ENCODE results near the gene PCNP.
"Not testable (repeated sequence)": the region's sequence is repeated elsewhere in the genome, so short reads cannot be mapped to it uniquely, and the experiment has no call there.

Gene PCNP

GRCh38 chr3:101629219-101629618 is 55.2 kb downstream of the PCNP start:
- H3K4ac ChIP-seq (ENCODE audit: low read depth in 1 of 2, low read length in 2 of 2) = no peak overlapping the region
- H3K27ac ChIP-seq (ENCODE audit: low read length, poor library complexity, severe bottlenecking) = no peak overlapping the region
- H2BK120ac ChIP-seq (ENCODE audit: low read depth, low read length) = no peak overlapping the region
- no peak overlapping the region for H3K9ac ChIP-seq (ENCODE audit: low read length)
- H2BK15ac ChIP-seq (ENCODE audit: low read depth, poor library complexity, severe bottlenecking) = no peak overlapping the region
- H3K4me3 ChIP-seq (ENCODE audit: insufficient read depth in 1 of 2, low read depth in 1 of 2, low read length in 2 of 2) = no peak overlapping the region
- H3K27me3 ChIP-seq (ENCODE audit: control insufficient read depth in 1 of 2, insufficient read depth in 1 of 2, low read length in 2 of 2) = peaks cover 0 to 1% of the 10 kb centered on the region in 2 experiments
- no peak overlapping the region for H4K91ac ChIP-seq (ENCODE audit: low read length)
- H2AFZ ChIP-seq (ENCODE audit: low read depth, low read length) = no peak overlapping the region
- no peak overlapping the region for H3K18ac ChIP-seq (ENCODE audit: low read depth in 1 of 2, low read length in 2 of 2)
- no peak overlapping the region for H3K23ac ChIP-seq (ENCODE audit: low read length in 2 of 2)
- no peak overlapping the region for H4K8ac ChIP-seq (ENCODE audit: low read length)
- H3K9me3 ChIP-seq (ENCODE audit: control insufficient read depth, low read length) = no peaks in the 10 kb centered on the region
- no peak overlapping the region for H3K14ac ChIP-seq (ENCODE audit: low read length in 2 of 2)
- H2AK5ac ChIP-seq (ENCODE audit: low read length, severe bottlenecking) = no peak overlapping the region
- H3K79me1 ChIP-seq (replicated peaks; ENCODE audit: low read length, poor library complexity, severe bottlenecking) = no peaks in the 10 kb centered on the region
- no peak overlapping the region for H2BK12ac ChIP-seq (ENCODE audit: low read length in 2 of 2)
- H3K4me2 ChIP-seq (ENCODE audit: low read length, poor library complexity, severe bottlenecking) = no peak overlapping the region
- H2BK5ac ChIP-seq (ENCODE audit: low read depth, low read length, poor library complexity, severe bottlenecking) = no peak overlapping the region
- H3K36me3 ChIP-seq (ENCODE audit: control insufficient read depth in 1 of 2, insufficient read depth in 2 of 2, low read depth in 1 of 2, low read length in 2 of 2) = no peaks in the 10 kb centered on the region
- no peaks in the 10 kb centered on the region for H3K4me1 ChIP-seq (ENCODE audit: control insufficient read depth, insufficient read depth, low read depth, low read length)
- no peak for DNase-seq

GRCh38 chr3:101631098-101631796 is 57.3 kb downstream of the PCNP start:
- peaks cover 2% of the 10 kb centered on the region for H3K4me1 ChIP-seq (ENCODE audit: control insufficient read depth, insufficient read depth, low read depth, low read length)
- H3K14ac ChIP-seq (ENCODE audit: low read length in 2 of 2) = no peak overlapping the region
- no peak overlapping the region for H3K23ac ChIP-seq (ENCODE audit: low read length in 2 of 2)
- no peaks in the 10 kb centered on the region for H3K9me3 ChIP-seq (ENCODE audit: control insufficient read depth, low read length)
- no peak for DNase-seq
- H4K8ac ChIP-seq (ENCODE audit: low read length) = no peak overlapping the region
- H3K4ac ChIP-seq (ENCODE audit: low read depth in 1 of 2, low read length in 2 of 2) = no peak overlapping the region
- H2BK5ac ChIP-seq (ENCODE audit: low read depth, low read length, poor library complexity, severe bottlenecking) = no peak overlapping the region
- H2BK120ac ChIP-seq (ENCODE audit: low read depth, low read length) = no peak overlapping the region
- no peak overlapping the region for H2AK5ac ChIP-seq (ENCODE audit: low read length, severe bottlenecking)
- H2BK12ac ChIP-seq (ENCODE audit: low read length in 2 of 2) = no peak overlapping the region
- no peak overlapping the region for H3K18ac ChIP-seq (ENCODE audit: low read depth in 1 of 2, low read length in 2 of 2)
- no peak overlapping the region for H3K4me2 ChIP-seq (ENCODE audit: low read length, poor library complexity, severe bottlenecking)
- no peak overlapping the region for H4K91ac ChIP-seq (ENCODE audit: low read length)
- no CpG with 5 or more reads among the region's 1 CpG for WGBS
- no peak overlapping the region for H3K27ac ChIP-seq (ENCODE audit: low read length, poor library complexity, severe bottlenecking)
- H3K36me3 ChIP-seq (ENCODE audit: control insufficient read depth in 1 of 2, insufficient read depth in 2 of 2, low read depth in 1 of 2, low read length in 2 of 2) = no peaks in the 10 kb centered on the region
- H2AFZ ChIP-seq (ENCODE audit: low read depth, low read length) = no peak overlapping the region
- no peaks in the 10 kb centered on the region for H3K79me1 ChIP-seq (replicated peaks; ENCODE audit: low read length, poor library complexity, severe bottlenecking)
- no peak overlapping the region for H3K9ac ChIP-seq (ENCODE audit: low read length)
- no peak overlapping the region for H3K4me3 ChIP-seq (ENCODE audit: insufficient read depth in 1 of 2, low read depth in 1 of 2, low read length in 2 of 2)
- H2BK15ac ChIP-seq (ENCODE audit: low read depth, poor library complexity, severe bottlenecking) = no peak overlapping the region
- H3K27me3 ChIP-seq (ENCODE audit: control insufficient read depth in 1 of 2, insufficient read depth in 1 of 2, low read length in 2 of 2) = peaks cover 0 to 9% of the 10 kb centered on the region in 2 experiments

- H3K79me1 ChIP-seq (replicated peaks; ENCODE audit: low read length, poor library complexity, severe bottlenecking); H3K14ac ChIP-seq (ENCODE audit: low read length in 2 of 2); H3K27me3 ChIP-seq (ENCODE audit: control insufficient read depth in 1 of 2, insufficient read depth in 1 of 2, low read length in 2 of 2); H2BK120ac ChIP-seq (ENCODE audit: low read depth, low read length); H2BK12ac ChIP-seq (ENCODE audit: low read length in 2 of 2); H3K36me3 ChIP-seq (ENCODE audit: control insufficient read depth in 1 of 2, insufficient read depth in 2 of 2, low read depth in 1 of 2, low read length in 2 of 2); H3K4me1 ChIP-seq (ENCODE audit: control insufficient read depth, insufficient read depth, low read depth, low read length); DNase-seq; H3K27ac ChIP-seq (ENCODE audit: low read length, poor library complexity, severe bottlenecking); H2AFZ ChIP-seq (ENCODE audit: low read depth, low read length); H3K4me3 ChIP-seq (ENCODE audit: insufficient read depth in 1 of 2, low read depth in 1 of 2, low read length in 2 of 2); H4K8ac ChIP-seq (ENCODE audit: low read length); H2AK5ac ChIP-seq (ENCODE audit: low read length, severe bottlenecking); H3K23ac ChIP-seq (ENCODE audit: low read length in 2 of 2); H2BK5ac ChIP-seq (ENCODE audit: low read depth, low read length, poor library complexity, severe bottlenecking); H4K91ac ChIP-seq (ENCODE audit: low read length); H3K18ac ChIP-seq (ENCODE audit: low read depth in 1 of 2, low read length in 2 of 2); H3K9ac ChIP-seq (ENCODE audit: low read length); H3K4ac ChIP-seq (ENCODE audit: low read depth in 1 of 2, low read length in 2 of 2); H2BK15ac ChIP-seq (ENCODE audit: low read depth, poor library complexity, severe bottlenecking); H3K4me2 ChIP-seq (ENCODE audit: low read length, poor library complexity, severe bottlenecking); H3K9me3 ChIP-seq (ENCODE audit: control insufficient read depth, low read length): not testable (repeated sequence)
- 95% methylated on average over 8 of the region's 8 CpGs for WGBS
Observed at GRCh38 chr3:101631959-101632358, 58.0 kb downstream of the PCNP start.

DNA sequence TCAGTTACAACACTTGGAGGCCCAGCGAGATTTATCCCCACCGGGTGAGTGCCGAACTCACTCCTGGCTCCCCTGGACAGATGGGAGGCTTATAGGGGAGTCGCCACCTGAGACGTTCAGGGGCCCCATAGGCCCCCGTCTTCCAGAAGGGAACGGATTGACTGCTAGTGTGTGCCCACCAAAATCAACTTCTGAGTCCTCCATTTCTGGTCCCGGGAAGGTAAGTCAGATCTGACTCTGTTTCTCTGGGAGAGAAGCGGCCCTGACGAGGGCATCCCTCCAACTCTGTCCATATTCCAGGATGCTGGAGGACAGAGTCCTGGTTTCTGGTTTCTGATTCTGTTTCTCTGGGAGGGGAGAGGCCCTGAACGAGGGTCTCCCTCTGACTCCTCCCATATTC is 58.6 kb downstream of the PCNP start:
- no peak overlapping the region for H3K9ac ChIP-seq (ENCODE audit: low read length)
- H3K4ac ChIP-seq (ENCODE audit: low read depth in 1 of 2, low read length in 2 of 2) = no peak overlapping the region
- H3K36me3 ChIP-seq (ENCODE audit: control insufficient read depth in 1 of 2, insufficient read depth in 2 of 2, low read depth in 1 of 2, low read length in 2 of 2) = no peaks in the 10 kb centered on the region
- H3K18ac ChIP-seq (ENCODE audit: low read depth in 1 of 2, low read length in 2 of 2) = no peak overlapping the region
- H3K9me3 ChIP-seq (ENCODE audit: control insufficient read depth, low read length) = no peaks in the 10 kb centered on the region
- H2BK5ac ChIP-seq (ENCODE audit: low read depth, low read length, poor library complexity, severe bottlenecking) = no peak overlapping the region
- no peak overlapping the region for H2BK120ac ChIP-seq (ENCODE audit: low read depth, low read length)
- no peak overlapping the region for H3K4me2 ChIP-seq (ENCODE audit: low read length, poor library complexity, severe bottlenecking)
- 82% methylated on average over 8 of the region's 11 CpGs for WGBS
- no peak overlapping the region for H2AFZ ChIP-seq (ENCODE audit: low read depth, low read length)
- H2BK12ac ChIP-seq (ENCODE audit: low read length in 2 of 2) = no peak overlapping the region
- peaks cover 0 to 9% of the 10 kb centered on the region in 2 experiments for H3K27me3 ChIP-seq (ENCODE audit: control insufficient read depth in 1 of 2, insufficient read depth in 1 of 2, low read length in 2 of 2)
- no peak overlapping the region for H3K23ac ChIP-seq (ENCODE audit: low read length in 2 of 2)
- H3K14ac ChIP-seq (ENCODE audit: low read length in 2 of 2) = no peak overlapping the region
- DNase-seq = no peak
- no peak overlapping the region for H3K27ac ChIP-seq (ENCODE audit: low read length, poor library complexity, severe bottlenecking)
- H3K4me1 ChIP-seq (ENCODE audit: control insufficient read depth, insufficient read depth, low read depth, low read length) = peaks cover 2% of the 10 kb centered on the region
- H4K91ac ChIP-seq (ENCODE audit: low read length) = no peak overlapping the region
- H2AK5ac ChIP-seq (ENCODE audit: low read length, severe bottlenecking) = no peak overlapping the region
- no peak overlapping the region for H2BK15ac ChIP-seq (ENCODE audit: low read depth, poor library complexity, severe bottlenecking)
- no peak overlapping the region for H3K4me3 ChIP-seq (ENCODE audit: insufficient read depth in 1 of 2, low read depth in 1 of 2, low read length in 2 of 2)
- H4K8ac ChIP-seq (ENCODE audit: low read length) = no peak overlapping the region
- no peaks in the 10 kb centered on the region for H3K79me1 ChIP-seq (replicated peaks; ENCODE audit: low read length, poor library complexity, severe bottlenecking)

All from mesenchymal stem cell (in vitro differentiated cells and primary cell).